ENCODE data around the gene PCSK6. TPM values are rescaled to one million over a fixed set of nuclear protein-coding genes. Genes with fewer than 3 reads are reported as not detected.

The PCSK6 gene
- total and polyA plus RNA-seq, 7 donors, result 8.3 to 32.7 (median 13.3) TPM

GRCh38 chr15:101394654-101395053 is 94.9 kb downstream of the PCSK6 start:
- WGBS, 3 donors, result 86 to 88% (median 88%) methylated on average over 11 of the region's 11 CpGs
- DNase-seq, result no peak
- no peak for ATAC-seq
- intact Hi-C loops (cut with DNase I), result no loop called here
- Histone ChIP-seq H3K36me3 (ENCODE audit: insufficient read depth in 1 of 2, low read depth in 1 of 2) (peaks cover 0 to 52% of the 10 kb centered on the region in 2 donors), H3K4me3 (no peak overlapping the region), H3K27me3 (ENCODE audit: insufficient read depth in 3 of 3, low read length in 2 of 3) (no peaks in the 10 kb centered on the region), H3K27ac (no peak overlapping the region), H3K4me1 (no peaks in the 10 kb centered on the region), H3K9me3 (no peaks in the 10 kb centered on the region)
- no peak for TF ChIP-seq CTCF (IDR thresholded peaks at IDR 0.05)

GRCh38 chr15:101394056-101394630 is 95.4 kb downstream of the PCSK6 start:
- Histone ChIP-seq H3K9me3 (no peaks in the 10 kb centered on the region), H3K27ac (no peak overlapping the region), H3K4me3 (no peak overlapping the region), H3K27me3 (ENCODE audit: insufficient read depth in 3 of 3, low read length in 2 of 3) (no peaks in the 10 kb centered on the region), H3K4me1 (no peaks in the 10 kb centered on the region), H3K36me3 (ENCODE audit: insufficient read depth in 1 of 2, low read depth in 1 of 2) (peaks cover 0 to 57% of the 10 kb centered on the region in 2 donors)
- no peak for ATAC-seq
- 64 to 76% (median 70%) methylated on average over 12 of the region's 12 CpGs for WGBS, 3 donors
- intact Hi-C loops (cut with DNase I), result no loop called here
- no peak for DNase-seq
- no peak for TF ChIP-seq CTCF (IDR thresholded peaks at IDR 0.05)

DNA sequence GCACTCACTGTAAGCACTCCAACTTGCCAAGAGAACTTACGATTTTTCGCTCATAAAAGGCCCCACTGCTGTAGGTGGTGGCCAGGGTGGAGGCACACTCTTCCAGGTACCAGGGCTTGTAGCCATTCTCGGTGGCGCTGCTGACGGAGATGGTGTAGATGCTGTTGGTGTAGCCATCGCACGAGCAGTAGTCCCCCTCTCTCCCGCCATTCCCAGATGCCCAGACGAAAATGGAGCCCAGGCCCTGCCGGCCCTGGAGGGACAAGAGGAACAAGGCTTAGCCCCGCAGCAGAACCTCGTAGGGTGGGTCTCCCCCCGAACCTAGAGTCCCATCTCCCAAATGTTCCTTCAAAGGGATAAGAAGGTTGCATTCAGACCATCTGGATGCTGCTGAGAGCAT is 96.3 kb downstream of the PCSK6 start:
- intact Hi-C loops (cut with DNase I), result no loop called here
- DNase-seq, result no peak
- Histone ChIP-seq H3K4me1 (no peaks in the 10 kb centered on the region), H3K27ac (no peak overlapping the region), H3K9me3 (no peaks in the 10 kb centered on the region), H3K36me3 (ENCODE audit: insufficient read depth in 1 of 2, low read depth in 1 of 2) (peaks cover 0 to 67% of the 10 kb centered on the region in 2 donors), H3K27me3 (ENCODE audit: insufficient read depth in 3 of 3, low read length in 2 of 3) (no peaks in the 10 kb centered on the region), H3K4me3 (no peak overlapping the region)
- whole genome bisulfite sequencing, 3 donors, result 91 to 96% (median 95%) methylated on average over 13 of the region's 13 CpGs
- no peak for ATAC-seq
- no peak for TF ChIP-seq CTCF (IDR thresholded peaks at IDR 0.05)

DNA sequence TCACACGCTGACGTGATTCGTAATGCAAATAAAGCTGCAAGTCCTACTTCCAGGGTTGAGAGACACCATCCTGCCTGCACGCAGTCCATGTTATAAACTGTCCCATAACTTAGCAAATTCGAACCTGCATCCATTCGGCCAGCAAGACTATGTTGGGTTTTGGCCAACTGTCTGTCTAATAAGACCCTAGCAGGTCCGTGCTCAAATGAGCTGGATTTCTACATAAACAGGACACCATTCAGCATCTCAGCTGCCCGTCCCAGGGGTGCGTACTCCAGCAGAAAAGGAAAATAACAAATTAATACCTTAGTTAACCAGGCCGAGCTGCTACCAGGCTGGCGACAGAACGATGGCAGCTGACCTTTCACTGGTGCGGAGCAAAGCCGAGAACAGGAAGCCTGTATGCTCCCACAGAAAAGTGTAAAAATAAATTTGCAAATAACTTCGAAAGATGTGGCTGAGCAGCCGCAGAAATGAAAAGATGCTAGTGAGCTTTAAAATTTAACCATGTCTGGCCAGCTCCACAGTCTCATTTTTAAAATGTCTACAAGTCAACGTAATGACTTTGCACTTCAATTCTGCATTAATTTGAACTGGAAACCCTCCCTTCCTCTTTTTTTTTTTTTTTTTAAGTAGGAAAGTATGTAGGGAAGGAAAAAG is 97.4 kb downstream of the PCSK6 start:
- Histone ChIP-seq H3K4me3 (no peak overlapping the region), H3K27ac (no peak overlapping the region), H3K36me3 (ENCODE audit: insufficient read depth in 1 of 2, low read depth in 1 of 2) (peaks cover 0 to 68% of the 10 kb centered on the region in 2 donors), H3K27me3 (ENCODE audit: insufficient read depth in 3 of 3, low read length in 2 of 3) (no peaks in the 10 kb centered on the region), H3K9me3 (no peaks in the 10 kb centered on the region), H3K4me1 (no peaks in the 10 kb centered on the region)
- intact Hi-C loops (cut with DNase I), result no loop called here
- 79 to 85% (median 84%) methylated on average over 17 of the region's 17 CpGs for WGBS, 3 donors
- no peak for TF ChIP-seq CTCF (IDR thresholded peaks at IDR 0.05)
- no peak for DNase-seq
- ATAC-seq, result no peak
